Endothelial cell of umbilical vein (primary cell): ENCODE measurements around the gene KLF15. TPM values are rescaled to one million over a fixed set of nuclear protein-coding genes. Genes with fewer than 3 reads are reported as not detected.

ENCODE experiments used
- BruUV-seq: library from RNA; stranded (reverse); fragments of 400-500 nt; replicated peaks from 2 replicates; lab custom pipeline; 2021; lab: Mats Ljungman, UMichigan
- CTCF ChIA-PET: fragments of 300-600, 350-600 bp; sonication (Branson Sonifier 250); formaldehyde crosslinking; loops from one replicate; lab custom pipeline; 2021; ENCODE audit warnings: antibody characterized with exemption, inconsistent platforms; lab: Charles Lee
- POLR2A ChIA-PET: fragments of 300-600, 350-600 bp; sonication (Branson Sonifier 250); formaldehyde crosslinking; loops from one replicate; lab custom pipeline; 2021; ENCODE audit warnings: antibody characterized with exemption, inconsistent platforms; lab: Charles Lee
- DNase-seq: peaks from one replicate; pipeline ENCODE4 v3.0.0-alpha.2; 2011; ENCODE audit warnings: low read depth, low spot score
- FAIRE-seq: peaks from 2 replicates; lab custom pipeline; 2011; peaks lifted over from hg19 to GRCh38; lab: Jason Lieb, UNC
- H2AFZ ChIP-seq: 2 replicates; pipeline ENCODE4 v1.6.0; 2012; ENCODE audit warnings: low read depth, low read length, control low read depth, inconsistent platforms
- H3K27ac ChIP-seq: 2 replicates; pipeline ENCODE4 v1.5.1; 2011; ENCODE audit warnings: low read depth, mild to moderate bottlenecking, control low read depth, low read length, moderate library complexity; ENCODE audit not compliant: insufficient read depth
- H3K27me3 ChIP-seq, 2 experiments: 2 replicates each; pipeline versions ENCODE4 v1.6.0 to v1.6.1; 2011; ENCODE audit warnings: low read length in 2 of 2, mixed read lengths in 1 of 2; ENCODE audit not compliant: control insufficient read depth in 2 of 2, insufficient read depth in 2 of 2
- H3K36me3 ChIP-seq, 2 experiments: 2 replicates in 1 of 2; 3 replicates in 1 of 2; pipeline ENCODE4 v1.5.1; 2011; ENCODE audit warnings: low read length in 2 of 2, mild to moderate bottlenecking in 1 of 2, moderate library complexity in 1 of 2; ENCODE audit not compliant: control insufficient read depth in 2 of 2, insufficient read depth in 2 of 2; ENCODE audit errors: extremely low read depth in 1 of 2
- H3K4me1 ChIP-seq: 3 replicates; pipeline ENCODE4 v1.5.1; 2011; ENCODE audit warnings: mild to moderate bottlenecking, low read length; ENCODE audit not compliant: control insufficient read depth, insufficient read depth; ENCODE audit errors: extremely low read depth
- H3K4me2 ChIP-seq: 2 replicates; pipeline ENCODE4 v1.6.1; 2011; ENCODE audit warnings: low read length, control low read depth, mixed read lengths; ENCODE audit not compliant: insufficient read depth
- H3K4me3 ChIP-seq, 3 experiments: fragments of 200-600 bp in 1 of 3; sonication (generic), shearing (Covaris generic) in 1 of 3; replicated peaks in 1 of 3; 2 replicates each; pipeline ENCODE4 v1.5.1; 2011 to 2016; ENCODE audit warnings: control low read depth in 3 of 3, low read length in 3 of 3, mild to moderate bottlenecking in 2 of 3, inconsistent platforms in 1 of 3, low read depth in 1 of 3, moderate library complexity in 1 of 3; ENCODE audit not compliant: insufficient read depth in 1 of 3
- H3K79me2 ChIP-seq: 2 replicates; pipeline ENCODE4 v1.6.0; 2012; ENCODE audit warnings: low read length, inconsistent platforms; ENCODE audit not compliant: control insufficient read depth, insufficient read depth
- H3K9ac ChIP-seq: replicated peaks from 2 replicates; pipeline ENCODE3; 2011; ENCODE audit warnings: low read length, control low read depth; ENCODE audit not compliant: insufficient read depth; ENCODE audit errors: extremely low read depth
- H3K9me1 ChIP-seq: replicated peaks from 3 replicates; pipeline ENCODE4 v1.6.0; 2011; ENCODE audit warnings: mild to moderate bottlenecking, low read length; ENCODE audit not compliant: control insufficient read depth, insufficient read depth; ENCODE audit errors: extremely low read depth
- H3K9me3 ChIP-seq: replicated peaks from 2 replicates; pipeline ENCODE4 v1.5.1; 2012; ENCODE audit warnings: low read length, inconsistent platforms; ENCODE audit not compliant: control insufficient read depth, insufficient read depth
- H4K20me1 ChIP-seq: replicated peaks from 2 replicates; pipeline ENCODE3; 2011; ENCODE audit warnings: mild to moderate bottlenecking, low read length; ENCODE audit not compliant: control insufficient read depth, insufficient read depth; ENCODE audit errors: extremely low read depth
- CTCF ChIP-seq, 2 donors: IDR thresholded peaks; 1 replicate in 1 of 2; 2 replicates in 1 of 2; pipeline ENCODE4 v1.5.1; 2011; ENCODE audit warnings: low read length in 2 of 2, mild to moderate bottlenecking in 2 of 2, moderate library complexity in 2 of 2, control low read depth in 1 of 2, inconsistent platforms in 1 of 2, low read depth in 1 of 2; ENCODE audit not compliant: insufficient read depth in 1 of 2; ENCODE audit errors: extremely low read depth in 1 of 2
- EZH2 ChIP-seq: IDR thresholded peaks from 2 replicates; pipeline ENCODE4 v1.6.1; 2012; ENCODE audit warnings: borderline replicate concordance, low read depth, mild to moderate bottlenecking, moderate library complexity, low read length, inconsistent platforms; ENCODE audit not compliant: severe bottlenecking
- FOS ChIP-seq: IDR thresholded peaks from 2 replicates; pipeline ENCODE4 v1.6.1; 2011; ENCODE audit warnings: mild to moderate bottlenecking, low read length, moderate library complexity, borderline replicate concordance; ENCODE audit not compliant: insufficient read depth
- GATA2 ChIP-seq: IDR thresholded peaks from 2 replicates; pipeline ENCODE4 v1.7.0; 2011; ENCODE audit warnings: low read depth, mild to moderate bottlenecking, moderate library complexity, mixed read lengths, low read length; ENCODE audit not compliant: insufficient read length, insufficient read depth
- JUN ChIP-seq: IDR thresholded peaks from 2 replicates; pipeline ENCODE4 v1.6.1; 2011; ENCODE audit warnings: borderline replicate concordance, low read depth; ENCODE audit not compliant: insufficient read length, insufficient read depth
- MYC ChIP-seq: IDR thresholded peaks from one replicate; pipeline ENCODE4 v1.6.1; 2011; ENCODE audit warnings: mild to moderate bottlenecking, low read depth, low read length
- POLR2A ChIP-seq: IDR thresholded peaks from 2 replicates; pipeline ENCODE4 v1.6.1; 2012; ENCODE audit warnings: low read depth, mild to moderate bottlenecking, control low read depth, low read length
- POLR2AphosphoS5 ChIP-seq: IDR thresholded peaks from 2 replicates; pipeline ENCODE4 v1.6.1; 2012; ENCODE audit warnings: low read depth, mild to moderate bottlenecking, control low read depth, low read length, moderate library complexity; ENCODE audit not compliant: insufficient read depth
- dilution Hi-C: fragments of 300-500 bp; cut with MboI; formaldehyde crosslinking; loops from one replicate; pipeline ENCODE4 v1.15.0; 2019; ENCODE audit warnings: low sequenced_read_pairs; ENCODE audit not compliant: extremely low pct_ligation_motif_present
- intact Hi-C: fragments of 100-400 bp; cut with micrococcal nuclease; formaldehyde crosslinking; loops from one replicate; pipeline ENCODE4 v1.10.0; 2022
- polyA plus RNA-seq, 4 experiments: library from polyadenylated mRNA; depleted of rRNA in 3 of 4; stranded (reverse) in 3 of 4; unstranded in 1 of 4; fragments of >200 nt; gene quantifications; 2 replicates each; pipeline versions ENCODE4 v1.2.1 to v1.2.3, GENCODE V29; 2011 to 2012; ENCODE audit warnings: missing spikeins in 1 of 4
- total RNA-seq: library from RNA; stranded (reverse); gene quantifications from 2 replicates; pipeline ENCODE4 v1.2.3, GENCODE V29; 2021
- TF ChIP-seq, protein P1 (sequence below): IDR thresholded peaks from 2 replicates; pipeline ENCODE4 v1.6.1; 2011; ENCODE audit not compliant: insufficient read depth, insufficient read length

The KLF15 gene
- total and polyA plus RNA-seq, 2 donors (not counting 3 experiments of a cell fraction or from before 2014, with no cell fraction given), result 2.2 to 3.0 TPM

DNA sequence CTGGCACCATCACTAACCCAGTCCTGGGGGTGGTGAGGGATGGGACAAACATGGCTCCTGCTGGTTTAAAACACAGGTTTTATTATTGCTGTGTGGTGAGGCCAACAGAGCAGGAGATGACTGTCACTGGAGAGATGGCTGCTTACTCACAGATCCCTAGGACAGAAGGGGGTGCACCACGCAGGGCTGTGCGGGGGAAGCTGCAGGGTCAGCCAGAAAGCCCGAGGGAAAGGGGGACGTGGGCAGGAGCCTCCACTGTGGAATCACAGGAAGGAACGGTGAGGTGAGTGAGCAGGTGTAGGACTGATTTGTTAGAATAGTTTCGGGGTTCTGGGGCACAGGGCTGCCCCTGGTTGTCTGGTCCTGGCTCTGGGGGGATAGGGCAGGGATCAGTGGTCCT is 45.0 kb upstream of the KLF15 start:
- Histone ChIP-seq H3K9ac (no peak overlapping the region), H3K36me3 (no peaks in the 10 kb centered on the region), H3K27me3 (no peaks in the 10 kb centered on the region), H3K9me1 (no peaks in the 10 kb centered on the region), H2AFZ (no peak overlapping the region), H3K4me3 (no peak overlapping the region), H3K4me2 (no peak overlapping the region), H4K20me1 (no peaks in the 10 kb centered on the region), H3K79me2 (no peaks in the 10 kb centered on the region), H3K4me1 (no peaks in the 10 kb centered on the region), H3K9me3 (no peaks in the 10 kb centered on the region), H3K27ac (no peak overlapping the region)
- POLR2A ChIA-PET, result no interaction called here
- no peak for TF ChIP-seq FOS
- TF ChIP-seq POLR2AphosphoS5, result no peak
- no peak for TF ChIP-seq EZH2
- no peak for TF ChIP-seq POLR2A
- TF ChIP-seq JUN, result no peak
- TF ChIP-seq GATA2, result no peak
- no peak for TF ChIP-seq CTCF (IDR thresholded peaks at IDR 0.05; ENCODE audit: extremely low read depth in 1 of 2, insufficient read depth in 1 of 2, low read depth in 1 of 2, low read length in 2 of 2)
- TF ChIP-seq MYC, result no peak
- TF ChIP-seq, protein P1, sequence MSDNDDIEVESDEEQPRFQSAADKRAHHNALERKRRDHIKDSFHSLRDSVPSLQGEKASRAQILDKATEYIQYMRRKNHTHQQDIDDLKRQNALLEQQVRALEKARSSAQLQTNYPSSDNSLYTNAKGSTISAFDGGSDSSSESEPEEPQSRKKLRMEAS, result no peak
- CTCF ChIA-PET, result no interaction called here
- intact Hi-C loops, result no loop called here
- dilution Hi-C loops, result no loop called here
- FAIRE-seq (no peak), DNase-seq (no peak)
- no TSS peak for BruUV-seq
